GM23248 (cell line): ENCODE measurements around the gene TIPARP.

Experiments
- EZH2 ChIP-seq: fragments of 200-600 bp; sonication (generic); IDR thresholded peaks from 2 replicates; pipeline ENCODE4 v1.6.1; 2018; ENCODE audit warnings: antibody characterized with exemption, mild to moderate bottlenecking; ENCODE audit not compliant: insufficient read depth, poor library complexity, severe bottlenecking
- EZH2phosphoT487 ChIP-seq: fragments of 200-600 bp; sonication (generic); IDR thresholded peaks from 2 replicates; pipeline ENCODE4 v1.6.1; 2018; ENCODE audit warnings: antibody characterized with exemption, moderate library complexity, mild to moderate bottlenecking, low read depth; ENCODE audit not compliant: insufficient read depth

GRCh38 chr3:156630081-156630772 is 44.2 kb upstream of the TIPARP start:
- no peak for TF ChIP-seq EZH2
- TF ChIP-seq EZH2phosphoT487 = no peak
